Adipose tissue (tissue), 3 donors: ENCODE results near the gene SERPINE3. TPM values are rescaled to one million over a fixed set of nuclear protein-coding genes. Genes with fewer than 3 reads are reported as not detected.

Source experiments
- H3K27ac ChIP-seq: one replicate; pipeline ENCODE4 v1.5.1; 2013; ENCODE audit warnings: low read depth, low read length
- WGBS, 3 donors: extraction: QIAGEN DNeasy Blood & Tissue Kit; methylation state at CpG; one replicate each; pipeline ENCODE4 v1.1.7; 2013; 5-methylcytosine and 5-hydroxymethylcytosine counted together
- polyA plus RNA-seq, 3 donors: library from polyadenylated mRNA; stranded (reverse); fragments of 200-250 nt; gene quantifications; one replicate each; pipeline ENCODE4 v1.2.3, GENCODE V29; 2013
- donor health status: healthy with polysubstance abuse.
- donor health status: Bipolar disorder and iron deficiency.
- donor health status: healthy.

SERPINE3 gene
- polyA plus RNA-seq, 3 donors: 0.07 to 4.8 TPM; not detected in 1

- no peak overlapping the region for H3K27ac ChIP-seq
- 88 to 96% (median 92%) methylated on average over 6 of the region's 6 CpGs for WGBS, 3 donors
Observed at GRCh38 chr13:51325837-51326236, 13.7 kb upstream of the SERPINE3 start.

GRCh38 chr13:51326777-51327176 lies 12.7 kb upstream of the SERPINE3 start:
- 84 to 93% (median 91%) methylated on average over 2 of the region's 2 CpGs for WGBS, 3 donors
- H3K27ac ChIP-seq: no peak overlapping the region

GRCh38 chr13:51327961-51328360 lies 11.5 kb upstream of the SERPINE3 start:
- WGBS, 3 donors: 92 to 100% (median 93%) methylated on average over 2 of the region's 2 CpGs
- no peak overlapping the region for H3K27ac ChIP-seq

GRCh38 chr13:51328488-51328887 lies 11.0 kb upstream of the SERPINE3 start:
- 63 to 82% (median 81%) methylated on average over 6 of the region's 6 CpGs for WGBS, 3 donors
- H3K27ac ChIP-seq: no peak overlapping the region

- WGBS, 3 donors: 93 to 100% (median 94%) methylated on average over 3 of the region's 3 CpGs
- H3K27ac ChIP-seq: no peak overlapping the region
Observed at GRCh38 chr13:51329606-51330005, 9.9 kb upstream of the SERPINE3 start.

- H3K27ac ChIP-seq: no peak overlapping the region
- WGBS, 3 donors: 42 to 76% (median 47%) methylated on average over 3 of the region's 3 CpGs
Observed at GRCh38 chr13:51330791-51331190, 8.7 kb upstream of the SERPINE3 start.

- 65 to 81% (median 71%) methylated on average over 6 of the region's 6 CpGs for WGBS, 3 donors
- no peak overlapping the region for H3K27ac ChIP-seq
Observed at GRCh38 chr13:51331354-51331861, 8.1 kb upstream of the SERPINE3 start.

- no peak overlapping the region for H3K27ac ChIP-seq
- 71 to 91% (median 76%) methylated on average over 2 of the region's 2 CpGs for WGBS, 3 donors
Observed at GRCh38 chr13:51332566-51333361, 6.7 kb upstream of the SERPINE3 start.

- no peak overlapping the region for H3K27ac ChIP-seq
Observed at GRCh38 chr13:51333421-51333820, 6.1 kb upstream of the SERPINE3 start.

- no peak overlapping the region for H3K27ac ChIP-seq
Observed at GRCh38 chr13:51333826-51334225, 5.7 kb upstream of the SERPINE3 start.

GRCh38 chr13:51336746-51337145 lies 2.7 kb upstream of the SERPINE3 start:
- H3K27ac ChIP-seq: no peak overlapping the region
- WGBS, 3 donors: 42 to 86% (median 83%) methylated on average over 5 of the region's 5 CpGs

- H3K27ac ChIP-seq: no peak overlapping the region
- 75 to 77% (median 77%) methylated on average over 4 of the region's 4 CpGs for WGBS, 3 donors
Observed at GRCh38 chr13:51339952-51340732, 651 bp downstream of the SERPINE3 start.

- 78 to 81% (median 80%) methylated on average over 2 of the region's 2 CpGs for WGBS, 3 donors
- no peak overlapping the region for H3K27ac ChIP-seq
Observed at GRCh38 chr13:51341232-51341631, 1.7 kb downstream of the SERPINE3 start.

- 98 to 100% (median 98%) methylated on average over 4 of the region's 4 CpGs for WGBS, 3 donors
- no peak overlapping the region for H3K27ac ChIP-seq
Observed at GRCh38 chr13:51341791-51342190, 2.3 kb downstream of the SERPINE3 start.

GRCh38 chr13:51342706-51343105 lies 3.2 kb downstream of the SERPINE3 start:
- H3K27ac ChIP-seq: no peak overlapping the region
- WGBS, 3 donors: 70 to 78% (median 70%) methylated on average over 4 of the region's 4 CpGs

GRCh38 chr13:51343475-51343874 lies 4.0 kb downstream of the SERPINE3 start:
- H3K27ac ChIP-seq: no peak overlapping the region
- 59 to 67% (median 64%) methylated on average over 5 of the region's 5 CpGs for WGBS, 3 donors

GRCh38 chr13:51346397-51346796 lies 6.9 kb downstream of the SERPINE3 start:
- WGBS, 3 donors: 92 to 94% (median 93%) methylated on average over 2 of the region's 2 CpGs
- H3K27ac ChIP-seq: no peak overlapping the region

GRCh38 chr13:51347099-51347498 lies 7.6 kb downstream of the SERPINE3 start:
- H3K27ac ChIP-seq: no peak overlapping the region
- 90 to 93% (median 92%) methylated on average over 9 of the region's 9 CpGs for WGBS, 3 donors
